Hepatocyte (in vitro differentiated cells): ENCODE results near the gene OR4X2.

Source experiments
- EZH2 ChIP-seq: fragments of 200-600 bp; sonication (generic); IDR thresholded peaks from 2 replicates; pipeline ENCODE4 v1.6.1; 2016; ENCODE audit warnings: antibody characterized with exemption, mild to moderate bottlenecking, borderline replicate concordance
- TF ChIP-seq, protein P1 (sequence below): fragments of 200-600 bp; sonication (generic); IDR thresholded peaks from 2 replicates; pipeline ENCODE4 v1.5.1; 2016; ENCODE audit warnings: antibody characterized with exemption, mild to moderate bottlenecking; ENCODE audit not compliant: poor library complexity

DNA sequence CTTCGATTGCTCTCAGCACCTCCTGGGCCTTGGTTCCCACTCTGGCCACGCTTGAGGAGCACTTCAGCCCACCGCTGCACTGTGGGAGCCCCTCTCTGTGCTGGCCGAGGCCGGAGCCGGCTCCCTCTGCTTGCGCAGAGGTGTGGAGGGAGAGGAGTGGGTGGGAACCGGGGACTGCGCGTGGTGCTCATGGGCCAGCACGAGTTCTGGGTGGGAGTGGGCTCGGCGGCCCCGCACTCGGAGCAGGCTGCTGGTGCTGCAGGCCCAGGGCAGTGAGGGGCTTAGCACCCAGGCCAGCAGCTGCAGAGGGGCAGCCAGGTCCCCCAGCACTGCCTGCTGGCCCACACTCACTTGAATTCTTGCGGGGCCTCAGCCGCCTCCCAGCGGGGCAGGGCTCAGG lies 16.1 kb upstream of the OR4X2 start:
- TF ChIP-seq, protein P1, sequence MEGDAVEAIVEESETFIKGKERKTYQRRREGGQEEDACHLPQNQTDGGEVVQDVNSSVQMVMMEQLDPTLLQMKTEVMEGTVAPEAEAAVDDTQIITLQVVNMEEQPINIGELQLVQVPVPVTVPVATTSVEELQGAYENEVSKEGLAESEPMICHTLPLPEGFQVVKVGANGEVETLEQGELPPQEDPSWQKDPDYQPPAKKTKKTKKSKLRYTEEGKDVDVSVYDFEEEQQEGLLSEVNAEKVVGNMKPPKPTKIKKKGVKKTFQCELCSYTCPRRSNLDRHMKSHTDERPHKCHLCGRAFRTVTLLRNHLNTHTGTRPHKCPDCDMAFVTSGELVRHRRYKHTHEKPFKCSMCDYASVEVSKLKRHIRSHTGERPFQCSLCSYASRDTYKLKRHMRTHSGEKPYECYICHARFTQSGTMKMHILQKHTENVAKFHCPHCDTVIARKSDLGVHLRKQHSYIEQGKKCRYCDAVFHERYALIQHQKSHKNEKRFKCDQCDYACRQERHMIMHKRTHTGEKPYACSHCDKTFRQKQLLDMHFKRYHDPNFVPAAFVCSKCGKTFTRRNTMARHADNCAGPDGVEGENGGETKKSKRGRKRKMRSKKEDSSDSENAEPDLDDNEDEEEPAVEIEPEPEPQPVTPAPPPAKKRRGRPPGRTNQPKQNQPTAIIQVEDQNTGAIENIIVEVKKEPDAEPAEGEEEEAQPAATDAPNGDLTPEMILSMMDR = no peak
- no peak for TF ChIP-seq EZH2
